Neural crest cell (in vitro differentiated cells): ENCODE data around the gene CHRD. TPM values are rescaled to one million over a fixed set of nuclear protein-coding genes. Genes with fewer than 3 reads are reported as not detected.
"Not testable (repeated sequence)": the region's sequence is repeated elsewhere in the genome, so short reads cannot be mapped to it uniquely, and the experiment has no call there.

Experiments
- DNase-seq: peaks from one replicate; pipeline ENCODE4 v3.0.0; 2021; ENCODE audit warnings: low read depth, mixed read lengths, low spot score
- H3K27ac Mint-ChIP-seq: one replicate; pipeline ENCODE4 v1.8.0; 2021; ENCODE audit warnings: mild to moderate bottlenecking, mixed read lengths; ENCODE audit not compliant: unreplicated experiment
- H3K27me3 Mint-ChIP-seq: 2 replicates; pipeline ENCODE4 v1.8.0; 2021; ENCODE audit warnings: low read depth, mild to moderate bottlenecking, mixed read lengths
- H3K36me3 Mint-ChIP-seq: 2 replicates; pipeline ENCODE4 v1.8.0; 2021; ENCODE audit warnings: low read depth, mild to moderate bottlenecking, mixed read lengths
- H3K4me1 Mint-ChIP-seq: 2 replicates; pipeline ENCODE4 v1.8.0; 2021; ENCODE audit warnings: mixed read lengths
- H3K4me3 Mint-ChIP-seq: one replicate; pipeline ENCODE4 v1.8.0; 2021; ENCODE audit warnings: mild to moderate bottlenecking, mixed read lengths
- H3K9me3 Mint-ChIP-seq: 2 replicates; pipeline ENCODE4 v1.8.0; 2021; ENCODE audit warnings: mixed read lengths
- CTCF ChIP-seq: fragments of 200-600 bp; sonication (generic); conservative IDR thresholded peaks from 2 replicates; pipeline ENCODE4 v1.5.0; 2021; ENCODE audit warnings: antibody characterized with exemption, mild to moderate bottlenecking
- total RNA-seq: library from RNA; stranded (reverse); gene quantifications from 2 replicates; pipeline ENCODE4 v1.2.1, GENCODE V29; 2021

CHRD gene
- total RNA-seq, 1 donor from 2014 or later = 4.0 TPM

GRCh38 chr3:184429786-184430185, 49.9 kb downstream of the CHRD start:
- DNase-seq = no peak
- no peak overlapping the region for H3K27ac Mint-ChIP-seq
- no peaks in the 10 kb centered on the region for H3K9me3 Mint-ChIP-seq
- H3K4me3 Mint-ChIP-seq = no peak overlapping the region
- peaks cover 9% of the 10 kb centered on the region for H3K4me1 Mint-ChIP-seq
- H3K36me3 Mint-ChIP-seq = no peaks in the 10 kb centered on the region
- peaks cover 4% of the 10 kb centered on the region for H3K27me3 Mint-ChIP-seq
- no peak for TF ChIP-seq CTCF

- no peak for DNase-seq
- Mint-ChIP-seq H3K27ac (no peak overlapping the region), H3K27me3 (peaks cover 6% of the 10 kb centered on the region), H3K36me3 (no peaks in the 10 kb centered on the region), H3K4me1 (peaks cover 9% of the 10 kb centered on the region), H3K9me3 (no peaks in the 10 kb centered on the region), H3K4me3 (no peak overlapping the region)
- TF ChIP-seq CTCF = no peak
These were observed 51.1 kb downstream of the CHRD start for GRCh38 chr3:184430940-184431339.

- H3K27me3 Mint-ChIP-seq, H3K9me3 Mint-ChIP-seq, H3K4me1 Mint-ChIP-seq, H3K36me3 Mint-ChIP-seq, DNase-seq, H3K4me3 Mint-ChIP-seq, H3K27ac Mint-ChIP-seq: not testable (repeated sequence)
These were observed 53.3 kb downstream of the CHRD start for GRCh38 chr3:184433178-184433577.

- Mint-ChIP-seq H3K4me1 (no peaks in the 10 kb centered on the region), H3K9me3 (peaks cover 4% of the 10 kb centered on the region), H3K4me3 (no peak overlapping the region), H3K36me3 (no peaks in the 10 kb centered on the region), H3K27me3 (peaks cover 21% of the 10 kb centered on the region), H3K27ac (no peak overlapping the region)
- no peak for DNase-seq
- TF ChIP-seq CTCF = no peak
These were observed 59.2 kb downstream of the CHRD start for GRCh38 chr3:184439096-184439495.

Other genes starting within 250 kb of the CHRD start
- gene EIF2B5, start 244.7 kb upstream of the CHRD start, total RNA-seq = 54.8 and 57.7 TPM in 2 replicates
- gene DVL3, start 224.7 kb upstream of the CHRD start, total RNA-seq = 90.9 and 93.8 TPM in 2 replicates
- 271 and 289 TPM in 2 replicates for gene AP2M1, start 205.2 kb upstream of the CHRD start, total RNA-seq
- gene ABCF3, start 193.9 kb upstream of the CHRD start, total RNA-seq = 63.9 and 67.3 TPM in 2 replicates
- 0.36 and 0.56 TPM in 2 replicates for gene VWA5B2, start 150.5 kb upstream of the CHRD start, total RNA-seq
- gene ALG3, start 131.1 kb upstream of the CHRD start, total RNA-seq = 32.0 and 35.5 TPM in 2 replicates
- gene EEF1AKMT4, start 130.4 kb upstream of the CHRD start, total RNA-seq = 3.4 and 3.9 TPM in 2 replicates
- gene CAMK2N2, start 118.5 kb upstream of the CHRD start, total RNA-seq = 4.7 and 5.6 TPM in 2 replicates
- gene ECE2, start 104.0 kb upstream of the CHRD start, total RNA-seq = not detected in 2 replicates
- 359 and 378 TPM in 2 replicates for gene PSMD2, start 80.8 kb upstream of the CHRD start, total RNA-seq
- gene EIF4G1, start 65.4 kb upstream of the CHRD start, total RNA-seq = 520 and 529 TPM in 2 replicates
- gene FAM131A, start 42.5 kb upstream of the CHRD start, total RNA-seq = 17.4 and 19.7 TPM in 2 replicates
- gene CLCN2, start 18.4 kb upstream of the CHRD start, total RNA-seq = 23.6 and 27.8 TPM in 2 replicates
- 94.5 and 98.9 TPM in 2 replicates for gene POLR2H, start 18.3 kb upstream of the CHRD start, total RNA-seq
- gene THPO, start 1.8 kb upstream of the CHRD start, total RNA-seq = 0.55 and 0.98 TPM in 2 replicates
- 9.7 and 13.4 TPM in 2 replicates for gene EPHB3, start 181.7 kb downstream of the CHRD start, total RNA-seq